RWPE2 (cell line): Measurements from ENCODE around the gene NOL9.

Experiments
- ATAC-seq: fragments of 200-7000 bp; cut with Tn5 transposase; 3 replicates; pipeline ENCODE4 v1.9.1; 2021; ENCODE audit warnings: low read depth
- DNase-seq: peaks from one replicate; pipeline ENCODE4 v3.0.0-alpha.2; 2020; ENCODE audit warnings: low spot score
- H3K27ac ChIP-seq: fragments of 450-650 bp; 2 replicates; pipeline ENCODE4 v1.5.1; 2017; ENCODE audit warnings: mild to moderate bottlenecking; ENCODE audit not compliant: poor library complexity, severe bottlenecking
- H3K27me3 ChIP-seq: fragments of 250-450 bp; sonication (Bioruptor Pico); 2 replicates; pipeline ENCODE4 v1.5.1; 2021; ENCODE audit warnings: mild to moderate bottlenecking, moderate library complexity; ENCODE audit not compliant: insufficient read depth, poor library complexity, severe bottlenecking
- H3K36me3 ChIP-seq: fragments of 250-450 bp; sonication (Bioruptor Pico); 2 replicates; pipeline ENCODE4 v1.5.1; 2020; ENCODE audit warnings: low read depth, mild to moderate bottlenecking, moderate library complexity
- H3K4me1 ChIP-seq: fragments of 250-450 bp; sonication (Bioruptor Pico); 2 replicates; pipeline ENCODE4 v1.5.1; 2021; ENCODE audit warnings: mild to moderate bottlenecking, moderate library complexity; ENCODE audit not compliant: insufficient read depth, poor library complexity, severe bottlenecking
- H3K4me3 ChIP-seq: fragments of 250-450 bp; sonication (Bioruptor Pico); 2 replicates; pipeline ENCODE4 v1.5.1; 2021; ENCODE audit warnings: mild to moderate bottlenecking, moderate library complexity; ENCODE audit not compliant: severe bottlenecking
- H3K9me3 ChIP-seq: fragments of 250-450 bp; sonication (Bioruptor Pico); 2 replicates; pipeline ENCODE4 v1.5.1; 2021; ENCODE audit warnings: mild to moderate bottlenecking, moderate library complexity; ENCODE audit not compliant: severe bottlenecking
- TF ChIP-seq, protein P1 (sequence below): fragments of 450-650 bp; IDR thresholded peaks from one replicate; pipeline ENCODE4 v1.5.1; 2017; ENCODE audit warnings: mild to moderate bottlenecking, moderate library complexity; ENCODE audit not compliant: poor library complexity, severe bottlenecking

Gene NOL9

DNA sequence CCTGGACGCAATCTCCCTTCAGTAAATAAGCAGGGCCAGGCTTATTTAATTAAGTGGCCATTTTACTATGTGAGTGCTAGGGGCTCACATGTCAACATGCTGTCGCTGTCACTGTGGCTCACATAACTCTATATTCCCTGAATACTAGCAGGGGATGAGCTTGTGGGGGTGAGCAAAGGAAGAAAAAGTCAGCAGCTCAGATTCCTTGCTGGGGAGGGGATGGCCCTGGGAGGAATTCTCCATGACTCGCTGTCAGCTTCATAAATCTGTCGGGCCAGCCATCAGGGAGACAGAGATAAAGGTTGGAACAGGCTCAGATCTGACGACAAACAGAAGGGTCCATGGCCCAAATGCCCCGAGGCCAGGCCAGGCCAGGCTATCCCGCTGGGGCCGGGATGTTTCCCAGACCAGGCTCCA lies 36.9 kb downstream of the NOL9 start:
- Histone ChIP-seq H3K9me3 (no peaks in the 10 kb centered on the region), H3K4me3 (no peak overlapping the region), H3K27me3 (no peaks in the 10 kb centered on the region), H3K4me1 (peaks cover 11% of the 10 kb centered on the region), H3K27ac (no peak overlapping the region), H3K36me3 (no peaks in the 10 kb centered on the region)
- TF ChIP-seq, protein P1, sequence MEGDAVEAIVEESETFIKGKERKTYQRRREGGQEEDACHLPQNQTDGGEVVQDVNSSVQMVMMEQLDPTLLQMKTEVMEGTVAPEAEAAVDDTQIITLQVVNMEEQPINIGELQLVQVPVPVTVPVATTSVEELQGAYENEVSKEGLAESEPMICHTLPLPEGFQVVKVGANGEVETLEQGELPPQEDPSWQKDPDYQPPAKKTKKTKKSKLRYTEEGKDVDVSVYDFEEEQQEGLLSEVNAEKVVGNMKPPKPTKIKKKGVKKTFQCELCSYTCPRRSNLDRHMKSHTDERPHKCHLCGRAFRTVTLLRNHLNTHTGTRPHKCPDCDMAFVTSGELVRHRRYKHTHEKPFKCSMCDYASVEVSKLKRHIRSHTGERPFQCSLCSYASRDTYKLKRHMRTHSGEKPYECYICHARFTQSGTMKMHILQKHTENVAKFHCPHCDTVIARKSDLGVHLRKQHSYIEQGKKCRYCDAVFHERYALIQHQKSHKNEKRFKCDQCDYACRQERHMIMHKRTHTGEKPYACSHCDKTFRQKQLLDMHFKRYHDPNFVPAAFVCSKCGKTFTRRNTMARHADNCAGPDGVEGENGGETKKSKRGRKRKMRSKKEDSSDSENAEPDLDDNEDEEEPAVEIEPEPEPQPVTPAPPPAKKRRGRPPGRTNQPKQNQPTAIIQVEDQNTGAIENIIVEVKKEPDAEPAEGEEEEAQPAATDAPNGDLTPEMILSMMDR, result no peak
- DNase-seq (no peak), ATAC-seq (no peak)

DNA sequence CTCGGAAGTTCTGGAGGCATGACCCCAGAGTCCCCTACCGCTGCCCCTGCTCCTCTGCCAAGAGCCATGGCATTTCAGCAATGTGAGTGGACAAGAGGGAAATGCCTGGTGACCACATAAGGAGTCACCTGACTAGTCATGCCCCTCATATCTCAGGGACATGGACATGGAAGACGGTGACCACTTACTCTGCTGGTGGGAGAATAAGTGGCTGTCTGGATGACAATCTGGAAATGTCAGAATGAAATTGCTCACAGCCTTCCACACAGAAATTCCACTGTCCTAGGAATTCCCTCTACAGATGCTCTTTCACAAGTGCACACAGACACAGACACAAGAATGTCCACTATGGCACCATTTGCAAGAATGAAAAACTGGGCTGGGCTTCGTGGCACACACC lies 38.5 kb downstream of the NOL9 start:
- TF ChIP-seq, protein P1, result no peak
- ATAC-seq, result no peak
- Histone ChIP-seq H3K4me1 (peaks cover 9% of the 10 kb centered on the region), H3K27me3 (no peaks in the 10 kb centered on the region), H3K9me3 (no peaks in the 10 kb centered on the region), H3K4me3 (no peak overlapping the region), H3K27ac (no peak overlapping the region), H3K36me3 (no peaks in the 10 kb centered on the region)
- no peak for DNase-seq

DNA sequence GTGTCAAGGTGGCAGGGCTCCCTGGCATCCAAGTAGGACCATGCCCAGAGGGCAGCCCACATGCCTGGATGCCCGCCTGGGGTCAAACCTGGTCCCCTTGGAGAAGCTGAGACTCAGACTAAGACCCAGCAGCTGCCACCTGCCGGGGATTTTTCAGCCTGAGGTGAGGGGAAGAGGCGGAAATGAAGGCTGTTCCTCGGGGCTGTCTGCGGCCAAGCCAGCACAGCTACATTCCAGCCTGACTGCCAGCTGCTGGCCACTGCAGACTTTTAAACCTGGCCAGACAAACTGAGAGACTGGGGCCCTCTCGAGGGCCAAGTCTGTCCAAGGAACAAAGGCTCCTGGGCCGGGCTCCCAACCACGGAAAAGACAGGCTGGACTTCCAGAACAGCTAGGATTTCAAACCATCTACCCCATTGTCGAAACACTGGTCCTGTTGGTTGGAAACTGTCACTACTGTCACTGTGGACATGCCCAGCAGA lies 41.0 kb downstream of the NOL9 start:
- Histone ChIP-seq H3K27me3 (no peaks in the 10 kb centered on the region), H3K36me3 (no peaks in the 10 kb centered on the region), H3K4me1 (no peaks in the 10 kb centered on the region), H3K4me3 (no peak overlapping the region), H3K9me3 (no peaks in the 10 kb centered on the region), H3K27ac (no peak overlapping the region)
- TF ChIP-seq, protein P1, result no peak
- ATAC-seq, result peak; percentile 59
- no peak for DNase-seq

DNA sequence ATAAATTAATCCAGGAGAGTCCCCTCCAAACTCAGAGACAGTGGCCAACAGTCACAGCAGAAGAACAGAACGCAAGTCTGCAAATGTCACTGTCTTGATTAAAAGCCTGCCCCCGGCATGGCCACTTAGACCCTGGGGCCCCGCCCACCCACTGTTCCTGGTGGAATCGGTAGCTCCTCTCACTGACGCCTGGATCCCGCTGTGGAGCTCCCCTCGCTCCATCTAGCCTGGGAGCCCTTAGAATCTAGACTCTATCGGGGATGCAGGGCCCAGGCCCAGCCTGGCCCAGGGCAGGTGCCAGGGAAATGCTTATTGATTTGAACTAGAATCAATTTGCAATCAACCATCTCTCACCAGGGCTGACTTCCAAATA lies 41.4 kb downstream of the NOL9 start:
- Histone ChIP-seq H3K27ac (no peak overlapping the region), H3K36me3 (no peaks in the 10 kb centered on the region), H3K9me3 (no peaks in the 10 kb centered on the region), H3K27me3 (no peaks in the 10 kb centered on the region), H3K4me3 (no peak overlapping the region), H3K4me1 (no peaks in the 10 kb centered on the region)
- no peak for ATAC-seq
- DNase-seq, result no peak
- TF ChIP-seq, protein P1, result no peak

DNA sequence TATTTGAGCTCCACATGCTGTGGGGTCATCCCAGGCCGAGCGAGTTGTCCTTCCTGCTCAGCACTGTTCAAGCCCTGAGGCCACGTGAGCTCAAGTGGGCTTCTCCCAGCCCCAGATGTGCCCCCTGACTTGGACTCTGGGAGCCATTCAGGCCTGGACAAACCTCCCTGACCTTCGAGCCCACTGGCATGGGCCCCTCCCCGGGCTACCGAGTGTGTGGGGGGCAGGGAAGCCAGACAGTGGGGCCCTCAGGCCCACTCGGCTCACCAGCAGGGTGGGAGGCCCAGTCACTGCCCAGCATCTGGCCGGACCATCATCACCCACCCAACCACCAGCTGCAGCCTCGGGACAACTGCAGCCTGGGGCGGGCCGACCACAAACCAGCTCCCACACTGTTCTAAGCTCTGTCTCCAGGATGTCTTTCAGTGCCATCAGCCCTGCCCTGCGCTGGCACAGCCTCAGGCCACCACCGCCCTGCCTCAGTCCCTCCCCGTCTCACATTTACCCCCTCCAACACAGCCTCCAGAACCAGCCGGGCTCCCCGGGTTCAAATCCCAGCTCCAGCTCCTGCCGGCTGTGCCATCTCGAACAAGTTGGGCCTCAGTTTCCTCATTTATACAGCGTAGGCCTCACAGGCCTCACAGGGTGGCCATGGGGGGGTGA lies 41.9 kb downstream of the NOL9 start:
- H3K27ac ChIP-seq, result no peak overlapping the region
- TF ChIP-seq, protein P1, result no peak

More for the DNA sequence above, 41.9 kb downstream of the NOL9 start:
- ATAC-seq (no peak), DNase-seq (no peak)
- H3K4me1 ChIP-seq, result no peaks in the 10 kb centered on the region
- no peaks in the 10 kb centered on the region for H3K36me3 ChIP-seq
- H3K27me3 ChIP-seq, result no peaks in the 10 kb centered on the region
- no peak overlapping the region for H3K4me3 ChIP-seq
- no peaks in the 10 kb centered on the region for H3K9me3 ChIP-seq
